CD4-positive, alpha-beta T cell treated with Interleukin-17A for 1 hour (primary cell): ENCODE data around the gene TMEM14C.
"Not testable (repeated sequence)": the region's sequence is repeated elsewhere in the genome, so short reads cannot be mapped to it uniquely, and the experiment has no call there.

Experiments used
- DNase-seq: peaks from one replicate; pipeline ENCODE4 v3.0.0-alpha.2; 2020

The TMEM14C gene

GRCh38 chr6:10721850-10722569 is 860 bp upstream of the TMEM14C start:
- no peak for DNase-seq

- DNase-seq: peak; percentile 2
Observed at GRCh38 chr6:10722570-10722819, 375 bp upstream of the TMEM14C start.

- DNase-seq: no peak
Observed at GRCh38 chr6:10723567-10723881, 654 bp downstream of the TMEM14C start.

GRCh38 chr6:10725044-10725443 is 2.2 kb downstream of the TMEM14C start:
- DNase-seq: no peak

GRCh38 chr6:10725716-10726115 is 2.8 kb downstream of the TMEM14C start:
- DNase-seq: no peak

GRCh38 chr6:10730254-10730653 is 7.4 kb downstream of the TMEM14C start:
- no peak for DNase-seq

GRCh38 chr6:10733151-10733715 is 10.4 kb downstream of the TMEM14C start:
- DNase-seq: peak; percentile 44

- no peak for DNase-seq
Observed at GRCh38 chr6:10733863-10734262, 11.0 kb downstream of the TMEM14C start.

- no peak for DNase-seq
Observed at GRCh38 chr6:10736731-10737130, 13.9 kb downstream of the TMEM14C start.

GRCh38 chr6:10740061-10740460 is 17.2 kb downstream of the TMEM14C start:
- DNase-seq: no peak

- not testable (repeated sequence) for DNase-seq
Observed at GRCh38 chr6:10741643-10742042, 18.8 kb downstream of the TMEM14C start.

- no peak for DNase-seq
Observed at GRCh38 chr6:10742251-10742650, 19.4 kb downstream of the TMEM14C start.

- DNase-seq: no peak
Observed at GRCh38 chr6:10743515-10743914, 20.6 kb downstream of the TMEM14C start.

GRCh38 chr6:10745116-10745515 is 22.2 kb downstream of the TMEM14C start:
- DNase-seq: no peak

- no peak for DNase-seq
Observed at GRCh38 chr6:10746915-10747250, 24.0 kb downstream of the TMEM14C start.

- DNase-seq: peak; percentile 98
Observed at GRCh38 chr6:10747251-10747972, 24.5 kb downstream of the TMEM14C start, which contains the start of gene TMEM14B. TSS of gene TMEM14B (plus strand) at chr6:10747805. CDS start at chr6:10749246, 1,441 bp downstream.

- DNase-seq: no peak
Observed at GRCh38 chr6:10749734-10750133, 26.9 kb downstream of the TMEM14C start.

GRCh38 chr6:10750568-10750967 is 27.7 kb downstream of the TMEM14C start:
- DNase-seq: not testable (repeated sequence)

- peak; percentile 35 for DNase-seq
Observed at GRCh38 chr6:10751757-10752156, 28.9 kb downstream of the TMEM14C start.

- no peak for DNase-seq
Observed at GRCh38 chr6:10756085-10756484, 33.2 kb downstream of the TMEM14C start.

GRCh38 chr6:10759312-10759839 is 36.5 kb downstream of the TMEM14C start:
- DNase-seq: peak; percentile 37

GRCh38 chr6:10759884-10760329 is 37.0 kb downstream of the TMEM14C start:
- no peak for DNase-seq

GRCh38 chr6:10763006-10763405 is 40.1 kb downstream of the TMEM14C start:
- no peak for DNase-seq

GRCh38 chr6:10769419-10769818 is 46.5 kb downstream of the TMEM14C start:
- DNase-seq: no peak
